ENCODE data around the gene IRF2. TPM values are rescaled to one million over a fixed set of nuclear protein-coding genes. Genes with fewer than 3 reads are reported as not detected.

Gene IRF2
- total and polyA plus RNA-seq, 7 donors, result 6.7 to 28.9 (median 16.8) TPM

DNA sequence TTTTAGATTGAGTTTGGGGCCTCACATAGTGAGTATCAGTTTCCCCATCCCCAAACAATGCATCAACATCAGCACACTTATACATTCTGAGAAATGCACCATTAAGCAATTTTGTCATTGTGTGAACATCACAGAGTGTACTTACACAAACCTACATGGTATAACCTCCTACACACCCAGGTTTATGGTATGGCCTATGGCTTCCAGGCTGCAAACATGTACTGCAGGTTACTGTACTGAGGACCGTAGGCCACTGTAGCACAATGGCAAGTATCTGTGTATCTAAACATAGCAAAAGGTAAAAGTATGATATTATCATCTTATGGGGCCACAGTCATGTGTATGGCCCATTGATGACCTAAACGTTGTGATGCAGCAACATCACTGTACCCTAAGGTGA is 7.7 kb downstream of the IRF2 start:
- intact Hi-C loops (cut with DNase I), result no loop called here
- DNase-seq, result no peak
- Histone ChIP-seq H3K4me3 (no peak overlapping the region), H3K9me3 (no peaks in the 10 kb centered on the region), H3K27ac (no peak overlapping the region), H3K27me3 (ENCODE audit: insufficient read depth in 3 of 3, low read length in 2 of 3) (no peaks in the 10 kb centered on the region), H3K36me3 (ENCODE audit: insufficient read depth in 1 of 2, low read depth in 1 of 2) (peaks cover 2 to 5% of the 10 kb centered on the region in 2 donors), H3K4me1 (peaks cover 62% of the 10 kb centered on the region)
- TF ChIP-seq, protein P1, sequence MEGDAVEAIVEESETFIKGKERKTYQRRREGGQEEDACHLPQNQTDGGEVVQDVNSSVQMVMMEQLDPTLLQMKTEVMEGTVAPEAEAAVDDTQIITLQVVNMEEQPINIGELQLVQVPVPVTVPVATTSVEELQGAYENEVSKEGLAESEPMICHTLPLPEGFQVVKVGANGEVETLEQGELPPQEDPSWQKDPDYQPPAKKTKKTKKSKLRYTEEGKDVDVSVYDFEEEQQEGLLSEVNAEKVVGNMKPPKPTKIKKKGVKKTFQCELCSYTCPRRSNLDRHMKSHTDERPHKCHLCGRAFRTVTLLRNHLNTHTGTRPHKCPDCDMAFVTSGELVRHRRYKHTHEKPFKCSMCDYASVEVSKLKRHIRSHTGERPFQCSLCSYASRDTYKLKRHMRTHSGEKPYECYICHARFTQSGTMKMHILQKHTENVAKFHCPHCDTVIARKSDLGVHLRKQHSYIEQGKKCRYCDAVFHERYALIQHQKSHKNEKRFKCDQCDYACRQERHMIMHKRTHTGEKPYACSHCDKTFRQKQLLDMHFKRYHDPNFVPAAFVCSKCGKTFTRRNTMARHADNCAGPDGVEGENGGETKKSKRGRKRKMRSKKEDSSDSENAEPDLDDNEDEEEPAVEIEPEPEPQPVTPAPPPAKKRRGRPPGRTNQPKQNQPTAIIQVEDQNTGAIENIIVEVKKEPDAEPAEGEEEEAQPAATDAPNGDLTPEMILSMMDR (IDR thresholded peaks at IDR 0.05), result no peak
- 85 to 93% (median 91%) methylated on average over 2 of the region's 2 CpGs for WGBS, 3 donors
- no peak for ATAC-seq

DNA sequence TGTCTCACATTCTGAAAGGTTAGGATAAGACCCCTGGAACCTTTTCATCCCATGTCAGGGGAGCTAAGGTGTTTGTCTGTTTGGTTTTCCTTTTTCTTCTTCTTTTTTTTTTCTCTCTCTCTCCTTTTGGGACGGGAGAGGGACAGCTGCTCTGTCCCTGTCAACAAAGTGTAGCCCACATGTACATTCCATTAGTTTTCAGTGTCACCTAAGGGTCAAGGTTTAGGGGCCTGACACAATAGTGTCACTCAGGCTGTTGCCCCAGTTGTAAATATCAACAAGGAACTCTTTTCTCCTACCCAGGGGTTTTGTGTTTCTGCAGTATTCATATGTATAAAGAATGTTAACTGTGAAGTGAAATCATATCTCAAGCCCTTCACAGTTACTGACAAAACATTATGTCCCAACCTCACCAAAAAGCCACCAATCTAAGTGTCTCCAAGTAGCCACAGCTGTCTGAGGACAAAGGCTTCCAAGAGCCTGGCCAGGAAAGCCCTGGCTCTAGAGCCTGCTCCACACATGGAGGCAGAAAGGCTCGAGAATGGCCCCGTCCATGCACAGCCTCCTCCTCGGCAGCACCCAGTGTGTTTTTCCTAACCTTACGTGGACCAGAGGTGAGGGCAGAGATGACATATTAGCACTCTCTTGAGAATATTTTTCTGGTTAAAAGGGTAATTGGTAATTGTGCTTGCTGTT is 9.4 kb downstream of the IRF2 start:
- H3K4me1 ChIP-seq, result peaks cover 56% of the 10 kb centered on the region

DNA sequence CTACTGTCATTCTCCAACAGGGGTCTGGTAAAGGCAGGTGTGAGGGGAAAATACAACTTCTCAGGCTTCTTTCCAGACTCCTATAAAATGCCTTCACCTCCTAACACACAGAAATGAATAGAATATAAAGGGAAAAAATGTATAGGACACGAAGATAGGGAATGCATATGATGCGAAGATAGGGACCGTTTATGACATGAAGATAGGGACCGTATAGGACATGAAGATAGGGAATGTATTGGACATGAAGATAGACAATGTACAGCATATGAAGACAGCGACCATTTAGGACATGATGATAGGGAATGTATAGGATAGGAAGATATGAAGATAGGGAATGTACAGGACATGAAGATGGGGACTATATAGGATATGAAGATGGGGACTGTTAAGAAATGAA is 10.5 kb downstream of the IRF2 start:
- Histone ChIP-seq H3K4me3 (no peak overlapping the region), H3K9me3 (no peaks in the 10 kb centered on the region), H3K27me3 (ENCODE audit: insufficient read depth in 3 of 3, low read length in 2 of 3) (no peaks in the 10 kb centered on the region), H3K36me3 (ENCODE audit: insufficient read depth in 1 of 2, low read depth in 1 of 2) (peaks cover 2 to 5% of the 10 kb centered on the region in 2 donors), H3K4me1 (peaks cover 54% of the 10 kb centered on the region), H3K27ac (no peak overlapping the region)
- intact Hi-C loops (cut with DNase I), result no loop called here
- DNase-seq, result no peak
- no peak for ATAC-seq
- WGBS, 3 donors, result 95 to 97% (median 97%) methylated on average over 5 of the region's 5 CpGs
- TF ChIP-seq, protein P1 (IDR thresholded peaks at IDR 0.05), result no peak

More for the DNA sequence above, 9.4 kb downstream of the IRF2 start:
- no peak overlapping the region for H3K4me3 ChIP-seq
- 42 to 65% (median 50%) methylated on average over 5 of the region's 5 CpGs for WGBS, 3 donors
- ATAC-seq (peak in 3 of 4 donors; percentile 45 to 61 (median 59)), DNase-seq (no peak)
- H3K36me3 ChIP-seq (ENCODE audit: insufficient read depth in 1 of 2, low read depth in 1 of 2), result peaks cover 2 to 5% of the 10 kb centered on the region in 2 donors
- TF ChIP-seq, protein P1 (IDR thresholded peaks at IDR 0.05), result no peak
- intact Hi-C loops (cut with DNase I), result no loop called here
- H3K27me3 ChIP-seq (ENCODE audit: insufficient read depth in 3 of 3, low read length in 2 of 3), result no peaks in the 10 kb centered on the region
- H3K27ac ChIP-seq, result peak overlapping the region; percentile 12
- H3K9me3 ChIP-seq, result no peaks in the 10 kb centered on the region

DNA sequence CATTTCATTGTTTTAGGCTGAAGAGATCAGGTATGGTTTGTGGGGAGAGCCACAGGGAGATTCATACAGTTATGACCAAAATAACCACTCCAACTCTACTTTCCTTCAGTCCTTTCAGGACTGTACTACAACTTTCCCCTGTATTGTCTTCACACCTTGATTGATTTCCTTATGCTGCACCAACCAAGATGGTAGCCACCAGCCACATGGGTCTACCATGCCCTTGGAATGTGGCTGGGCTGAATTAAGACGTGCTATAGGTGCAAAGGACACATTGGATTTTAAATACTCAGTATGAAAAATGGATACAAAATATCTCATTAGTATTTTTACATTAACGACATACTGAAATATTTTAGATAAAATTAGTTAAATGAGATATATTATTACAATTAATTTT is 11.2 kb downstream of the IRF2 start:
- Histone ChIP-seq H3K36me3 (ENCODE audit: insufficient read depth in 1 of 2, low read depth in 1 of 2) (peaks cover 2 to 5% of the 10 kb centered on the region in 2 donors), H3K4me1 (peaks cover 56% of the 10 kb centered on the region), H3K9me3 (no peaks in the 10 kb centered on the region), H3K27me3 (ENCODE audit: insufficient read depth in 3 of 3, low read length in 2 of 3) (no peaks in the 10 kb centered on the region), H3K27ac (no peak overlapping the region), H3K4me3 (no peak overlapping the region)
- TF ChIP-seq, protein P1 (IDR thresholded peaks at IDR 0.05), result no peak
- WGBS, 3 donors, result 97 to 100% (median 99%) methylated on average over 2 of the region's 2 CpGs
- no peak for ATAC-seq
- DNase-seq, result no peak
- intact Hi-C loops (cut with DNase I), result no loop called here

DNA sequence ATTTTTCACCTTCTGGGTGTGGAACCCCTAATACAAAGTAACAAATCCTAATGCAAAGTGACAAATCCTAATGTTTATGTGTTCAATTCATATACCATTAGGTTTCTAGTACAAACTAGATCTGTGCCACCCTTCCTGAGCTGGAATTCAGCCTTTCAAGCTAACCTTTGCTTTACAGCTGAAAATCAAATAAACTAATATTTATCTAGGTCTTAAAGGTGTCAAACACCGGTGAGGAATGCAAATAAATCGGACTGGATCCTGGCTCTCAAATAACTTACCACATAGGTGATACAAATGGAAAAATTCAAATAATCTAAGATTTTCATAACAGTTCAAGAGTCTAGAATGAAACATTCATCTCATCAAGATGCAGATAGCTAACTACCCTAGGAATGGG is 11.6 kb downstream of the IRF2 start:
- H3K4me1 ChIP-seq, result peaks cover 56% of the 10 kb centered on the region
- no peak for ATAC-seq
- H3K27ac ChIP-seq, result no peak overlapping the region
- no peaks in the 10 kb centered on the region for H3K9me3 ChIP-seq
- H3K36me3 ChIP-seq (ENCODE audit: insufficient read depth in 1 of 2, low read depth in 1 of 2), result peaks cover 2 to 5% of the 10 kb centered on the region in 2 donors
- H3K27me3 ChIP-seq (ENCODE audit: insufficient read depth in 3 of 3, low read length in 2 of 3), result no peaks in the 10 kb centered on the region
- TF ChIP-seq, protein P1 (IDR thresholded peaks at IDR 0.05), result no peak
- intact Hi-C loops (cut with DNase I), result no loop called here
- H3K4me3 ChIP-seq, result no peak overlapping the region
- DNase-seq, result no peak
- 87 to 92% (median 92%) methylated on average over 2 of the region's 2 CpGs for WGBS, 3 donors

Measured in psoas muscle (tissue), 8 donors.